Measurements from ENCODE around the gene MAN1C1.

MAN1C1 gene

DNA sequence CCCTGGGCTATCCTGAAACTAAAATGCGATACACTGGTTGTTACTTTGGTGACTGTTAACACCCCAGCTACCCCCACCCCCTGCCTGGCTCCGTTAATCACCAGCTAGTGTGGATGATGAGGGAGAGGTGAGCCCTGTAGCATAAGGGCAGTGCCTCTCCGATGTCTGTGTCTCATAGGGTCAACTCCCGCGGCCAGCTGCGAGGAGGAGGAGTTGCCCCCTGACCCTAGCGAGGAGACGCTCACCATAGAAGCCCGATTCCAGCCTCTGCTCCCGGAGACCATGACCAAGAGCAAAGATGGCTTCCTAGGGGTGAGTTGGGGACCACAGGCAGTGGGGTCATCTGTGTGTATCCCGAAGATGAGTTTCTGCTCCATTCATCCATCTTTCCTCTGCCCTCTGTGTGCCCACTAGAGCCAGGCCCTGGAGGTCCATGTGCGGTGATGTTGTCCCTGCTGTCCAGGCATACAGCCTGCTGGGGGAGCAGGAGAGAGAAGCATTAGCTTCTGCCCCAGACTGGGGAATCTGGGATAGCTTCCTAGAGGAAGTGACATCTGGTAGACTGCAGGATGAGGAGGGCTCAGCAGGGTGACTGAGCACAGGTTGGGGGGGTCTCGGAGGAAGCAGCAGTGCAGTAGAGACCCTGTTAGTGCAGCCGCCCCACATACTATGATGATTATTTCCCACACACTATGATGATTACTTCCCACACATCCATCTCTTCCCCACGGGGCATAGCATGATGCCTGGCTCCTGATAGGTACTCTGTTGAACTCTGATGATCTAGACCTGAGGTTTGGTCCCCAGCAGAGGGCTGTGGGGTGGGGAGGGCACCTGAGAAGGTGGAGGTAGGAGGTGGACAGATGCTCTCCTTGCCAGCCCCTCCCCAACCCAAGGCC lies 188.6 kb downstream of the MAN1C1 start:
- no peak for DNase-seq

DNA sequence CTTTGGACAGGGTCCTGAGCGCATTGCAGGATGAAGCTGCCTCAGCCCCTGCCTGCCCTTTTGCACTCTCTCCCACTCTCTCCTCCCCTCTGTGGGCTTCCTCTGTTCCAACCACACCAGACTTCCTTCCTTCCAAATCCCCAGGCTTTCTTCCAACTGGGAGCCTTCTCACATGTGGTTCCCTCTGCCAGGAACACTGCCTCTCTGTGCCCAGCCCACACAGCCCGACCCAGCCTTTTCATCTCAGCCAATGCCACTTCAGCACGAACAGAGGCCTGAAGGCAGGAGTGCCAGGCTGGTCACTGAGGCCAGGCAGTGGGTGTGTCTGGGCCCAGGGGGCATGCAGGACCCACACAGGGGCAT lies 189.3 kb downstream of the MAN1C1 start:
- DNase-seq: peak in 10 of 14 donors; percentile 30 to 82 (median 61)

DNA sequence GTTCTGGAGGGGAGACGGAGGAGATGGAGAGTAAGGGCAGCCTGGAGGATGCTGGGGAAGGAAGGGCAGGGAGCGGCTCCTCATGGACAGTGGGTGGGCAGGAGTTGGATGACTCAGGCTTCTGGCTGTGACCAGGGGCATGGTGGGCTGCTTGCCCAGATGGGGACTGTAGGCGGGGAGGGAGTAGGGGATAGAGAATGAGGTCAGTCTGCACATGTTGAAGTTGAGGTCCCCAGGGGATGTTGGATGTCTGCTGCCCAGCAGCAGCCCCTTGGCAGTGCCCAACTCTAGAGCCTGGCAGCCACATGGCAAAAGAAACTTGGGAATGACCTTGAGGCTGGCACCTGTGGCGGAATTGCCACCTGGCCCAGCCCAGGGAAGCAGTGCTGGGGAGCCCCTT lies 189.8 kb downstream of the MAN1C1 start:
- DNase-seq: peak in 7 of 14 donors; percentile 22 to 84 (median 50)

- DNase-seq: peak in 1 of 14 donors; percentile 35
These were observed 191.1 kb downstream of the MAN1C1 start for GRCh38 chr1:25807480-25808390.

GRCh38 chr1:25808481-25809244 lies 192.1 kb downstream of the MAN1C1 start:
- DNase-seq: no peak

GRCh38 chr1:25809283-25809926 lies 192.8 kb downstream of the MAN1C1 start:
- no peak for DNase-seq

GRCh38 chr1:25809929-25810328 lies 193.3 kb downstream of the MAN1C1 start:
- no peak for DNase-seq

DNA sequence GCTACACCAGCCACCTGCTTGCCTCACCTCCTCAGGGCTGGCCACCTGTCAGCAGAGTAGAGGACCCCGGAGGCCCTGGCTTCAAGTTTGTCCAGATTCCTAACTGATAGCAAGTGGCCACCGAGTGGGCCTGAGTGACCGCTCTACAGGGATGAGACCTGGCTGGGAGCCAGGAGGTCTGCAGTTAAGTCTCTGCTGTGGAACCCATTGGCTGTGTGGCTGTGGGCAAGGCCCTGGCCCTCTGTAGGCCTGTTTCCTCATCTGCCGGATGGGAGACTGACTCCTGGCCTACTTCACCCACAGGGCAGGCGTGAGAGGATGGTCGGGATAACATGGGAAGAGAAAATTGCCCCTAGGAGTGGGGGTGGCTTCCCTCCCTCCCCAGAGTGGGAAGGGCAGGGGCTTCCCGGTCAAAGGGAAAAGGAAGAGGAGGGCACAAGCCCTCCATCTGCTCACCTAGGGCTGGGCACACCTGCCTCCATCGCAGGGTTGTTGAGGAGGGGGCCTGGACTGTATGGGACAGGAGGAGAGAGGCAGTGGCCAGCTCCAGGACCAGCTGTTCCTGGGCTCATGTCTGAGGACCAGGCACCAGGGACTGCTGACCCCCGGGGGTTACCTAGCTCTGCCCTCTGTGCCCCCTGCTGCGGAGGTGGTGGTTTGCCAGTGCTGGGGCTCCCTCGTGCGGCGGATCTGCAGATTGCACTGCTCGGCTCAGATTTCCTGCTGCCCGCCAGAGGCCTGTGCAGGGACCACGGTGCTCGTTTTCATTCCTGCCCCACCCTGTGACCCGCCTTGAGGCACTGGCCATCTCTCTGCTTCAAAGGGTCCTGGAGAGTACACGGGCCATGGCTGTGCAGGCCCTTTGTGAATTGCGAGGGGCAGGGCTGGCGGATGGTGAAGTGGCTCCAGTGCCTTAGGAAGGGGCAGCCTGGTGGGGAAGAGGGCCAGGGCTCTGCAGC lies 194.0 kb downstream of the MAN1C1 start:
- peak in 11 of 14 donors; percentile 25 to 67 (median 51) for DNase-seq

- DNase-seq: no peak
These were observed 194.9 kb downstream of the MAN1C1 start for GRCh38 chr1:25811384-25812082.

- DNase-seq: no peak
These were observed 196.6 kb downstream of the MAN1C1 start for GRCh38 chr1:25813071-25813733.

GRCh38 chr1:25813734-25814471 lies 197.3 kb downstream of the MAN1C1 start:
- DNase-seq: no peak

- DNase-seq: no peak
These were observed 198.0 kb downstream of the MAN1C1 start for GRCh38 chr1:25814549-25815087.

DNA sequence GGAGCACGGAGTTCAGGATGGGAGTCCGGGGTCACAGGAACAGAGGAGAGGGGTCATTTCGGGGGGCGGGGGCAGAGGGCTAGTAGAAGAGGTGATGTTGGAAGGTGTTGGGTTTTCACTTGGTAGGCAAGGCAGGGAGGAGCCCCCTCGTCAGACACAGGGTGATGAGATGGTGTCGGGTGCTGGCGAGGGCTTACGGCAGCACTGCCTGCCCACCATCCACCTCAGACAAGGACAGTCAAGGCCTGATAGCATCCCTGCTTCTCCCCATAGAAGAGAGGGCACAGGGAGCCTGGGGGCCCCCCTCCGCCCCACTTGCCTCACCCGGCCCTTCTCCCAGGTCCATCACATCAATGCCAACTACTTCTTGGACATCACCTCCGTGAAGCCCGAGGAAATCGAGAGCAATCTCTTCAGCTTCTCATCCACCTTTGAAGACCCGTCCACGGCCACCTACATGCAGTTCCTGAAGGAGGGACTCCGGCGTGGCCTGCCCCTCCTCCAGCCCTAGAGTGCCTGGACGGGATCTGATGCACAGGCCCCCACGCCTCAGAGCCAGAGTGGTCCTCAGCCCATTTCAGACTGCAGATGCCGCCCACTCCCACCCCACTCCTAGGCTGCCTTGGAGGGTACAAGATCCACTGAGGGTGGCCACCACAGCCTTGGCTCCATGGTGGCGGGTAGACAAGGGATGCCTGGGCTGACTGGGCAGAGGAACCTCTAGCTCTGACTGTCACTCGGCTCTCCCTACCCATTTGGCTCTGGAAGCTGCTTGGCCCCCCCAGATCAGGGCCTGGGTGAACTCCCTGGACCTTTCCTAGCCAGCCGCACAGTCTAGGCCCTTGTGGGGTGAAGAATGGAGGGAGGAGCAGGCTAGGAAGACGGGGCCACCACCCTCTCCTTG lies 198.9 kb downstream of the MAN1C1 start:
- DNase-seq: no peak

GRCh38 chr1:25816112-25816718 lies 199.6 kb downstream of the MAN1C1 start:
- no peak for DNase-seq

GRCh38 chr1:25817840-25818501 lies 201.4 kb downstream of the MAN1C1 start:
- DNase-seq: no peak

DNA sequence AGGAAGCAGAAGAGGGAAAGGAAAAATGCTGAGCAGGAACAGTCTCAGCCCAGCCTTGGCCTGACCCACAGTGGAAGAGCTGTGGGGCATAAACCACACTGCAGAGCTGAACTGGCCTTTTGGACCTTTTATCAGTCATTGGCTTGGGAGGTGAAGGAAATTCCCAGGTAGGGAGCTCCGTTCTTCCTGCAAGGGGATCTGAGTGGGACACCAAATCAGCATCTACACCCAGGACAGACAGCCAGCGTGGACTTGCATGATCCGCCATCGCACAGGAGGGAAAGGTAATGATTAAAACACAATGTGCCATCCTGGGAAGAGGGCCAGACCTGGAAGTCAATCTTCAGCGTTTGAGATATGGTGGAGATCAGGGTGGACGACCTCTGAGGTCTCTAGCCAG lies 202.0 kb downstream of the MAN1C1 start:
- DNase-seq: no peak

Measured in C1 segment of cervical spinal cord (tissue), 14 donors.